GM18867 (cell line): ENCODE measurements around the gene FGFRL1.
"Not testable (repeated sequence)": the region's sequence is repeated elsewhere in the genome, so short reads cannot be mapped to it uniquely, and the experiment has no call there.

Experiments
- ATAC-seq: cut with Tn5 transposase; IDR thresholded peaks from one replicate; pipeline ENCODE4 v1.9.1; 2021; ENCODE audit warnings: mild to moderate bottlenecking, moderate library complexity; ENCODE audit not compliant: unreplicated experiment

FGFRL1 gene

GRCh38 chr4:1036976-1037810 lies 25.8 kb downstream of the FGFRL1 start:
- ATAC-seq = no peak

GRCh38 chr4:1038948-1039492 lies 27.6 kb downstream of the FGFRL1 start:
- ATAC-seq = no peak

- ATAC-seq = no peak
Measured at GRCh38 chr4:1039493-1040343, 28.3 kb downstream of the FGFRL1 start.

GRCh38 chr4:1040344-1041146 lies 29.1 kb downstream of the FGFRL1 start:
- no peak for ATAC-seq

GRCh38 chr4:1041147-1041935 lies 29.9 kb downstream of the FGFRL1 start:
- no peak for ATAC-seq

- no peak for ATAC-seq
Measured at GRCh38 chr4:1041936-1042330, 30.5 kb downstream of the FGFRL1 start.

- no peak for ATAC-seq
Measured at GRCh38 chr4:1042352-1043055, 31.1 kb downstream of the FGFRL1 start.

- no peak for ATAC-seq
Measured at GRCh38 chr4:1043162-1043561, 31.7 kb downstream of the FGFRL1 start.

GRCh38 chr4:1043651-1044468 lies 32.4 kb downstream of the FGFRL1 start:
- ATAC-seq = no peak

- ATAC-seq = no peak
Measured at GRCh38 chr4:1044469-1045192, 33.2 kb downstream of the FGFRL1 start.

- no peak for ATAC-seq
Measured at GRCh38 chr4:1045193-1045594, 33.8 kb downstream of the FGFRL1 start.

GRCh38 chr4:1045595-1046201 lies 34.3 kb downstream of the FGFRL1 start:
- no peak for ATAC-seq

- not testable (repeated sequence) for ATAC-seq
Measured at GRCh38 chr4:1046581-1047011, 35.2 kb downstream of the FGFRL1 start.

- no peak for ATAC-seq
Measured at GRCh38 chr4:1047106-1047975, 35.9 kb downstream of the FGFRL1 start.

GRCh38 chr4:1047976-1048772 lies 36.7 kb downstream of the FGFRL1 start:
- no peak for ATAC-seq
